ENCODE measurements around the gene ABI3.

The ABI3 gene

DNA sequence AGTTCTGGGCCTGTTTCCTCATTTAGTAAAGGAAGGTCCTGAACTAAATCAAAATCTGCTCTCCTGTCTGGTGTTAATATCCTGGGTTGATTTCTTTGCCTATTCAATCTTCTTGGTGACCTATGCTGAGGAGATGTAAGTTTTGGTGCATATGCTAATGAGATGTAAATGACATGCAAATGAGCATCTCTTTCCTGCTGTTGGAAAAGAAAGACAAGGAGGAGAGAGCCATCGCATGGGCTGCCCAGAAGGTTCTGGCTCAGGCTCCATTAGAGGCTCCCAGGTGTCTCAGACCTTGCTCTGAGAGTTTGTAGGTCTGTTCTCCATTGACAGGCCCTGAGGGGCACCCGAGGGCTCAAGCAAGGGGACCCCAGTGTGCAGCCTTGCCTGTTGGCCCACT is 3.3 kb downstream of the ABI3 start:
- DNase-seq (ENCODE audit: low read depth) = no peak
- no peak overlapping the region for H3K4me3 ChIP-seq (replicated peaks; ENCODE audit: low read depth, low read length)
- TF ChIP-seq, protein P1, sequence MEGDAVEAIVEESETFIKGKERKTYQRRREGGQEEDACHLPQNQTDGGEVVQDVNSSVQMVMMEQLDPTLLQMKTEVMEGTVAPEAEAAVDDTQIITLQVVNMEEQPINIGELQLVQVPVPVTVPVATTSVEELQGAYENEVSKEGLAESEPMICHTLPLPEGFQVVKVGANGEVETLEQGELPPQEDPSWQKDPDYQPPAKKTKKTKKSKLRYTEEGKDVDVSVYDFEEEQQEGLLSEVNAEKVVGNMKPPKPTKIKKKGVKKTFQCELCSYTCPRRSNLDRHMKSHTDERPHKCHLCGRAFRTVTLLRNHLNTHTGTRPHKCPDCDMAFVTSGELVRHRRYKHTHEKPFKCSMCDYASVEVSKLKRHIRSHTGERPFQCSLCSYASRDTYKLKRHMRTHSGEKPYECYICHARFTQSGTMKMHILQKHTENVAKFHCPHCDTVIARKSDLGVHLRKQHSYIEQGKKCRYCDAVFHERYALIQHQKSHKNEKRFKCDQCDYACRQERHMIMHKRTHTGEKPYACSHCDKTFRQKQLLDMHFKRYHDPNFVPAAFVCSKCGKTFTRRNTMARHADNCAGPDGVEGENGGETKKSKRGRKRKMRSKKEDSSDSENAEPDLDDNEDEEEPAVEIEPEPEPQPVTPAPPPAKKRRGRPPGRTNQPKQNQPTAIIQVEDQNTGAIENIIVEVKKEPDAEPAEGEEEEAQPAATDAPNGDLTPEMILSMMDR (IDR thresholded peaks at IDR 0.05; ENCODE audit: low read length, missing control alignments) = no peak

GRCh38 chr17:49214676-49215360 is 4.3 kb downstream of the ABI3 start:
- TF ChIP-seq, protein P1 (IDR thresholded peaks at IDR 0.05; ENCODE audit: low read length, missing control alignments) = no peak
- no peak overlapping the region for H3K4me3 ChIP-seq (replicated peaks; ENCODE audit: low read depth, low read length)
- DNase-seq (ENCODE audit: low read depth) = no peak

DNA sequence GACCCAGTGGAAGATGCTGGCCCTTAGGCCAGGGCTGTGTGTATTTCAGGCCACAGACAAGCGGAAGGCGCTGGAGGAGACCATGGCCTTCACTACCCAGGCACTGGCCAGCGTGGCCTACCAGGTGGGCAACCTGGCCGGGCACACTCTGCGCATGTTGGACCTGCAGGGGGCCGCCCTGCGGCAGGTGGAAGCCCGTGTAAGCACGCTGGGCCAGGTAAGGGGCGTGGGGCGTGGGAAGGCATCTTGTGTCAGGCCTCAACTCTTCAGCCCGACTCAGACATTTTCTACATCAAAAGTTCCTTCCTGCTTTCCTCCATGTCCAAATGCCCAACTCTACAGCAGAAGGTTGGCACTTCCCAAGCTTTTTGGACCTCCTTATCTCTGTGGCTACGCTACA is 6.0 kb downstream of the ABI3 start:
- H3K4me3 ChIP-seq (replicated peaks; ENCODE audit: low read depth, low read length) = no peak overlapping the region
- DNase-seq (ENCODE audit: low read depth) = no peak
- TF ChIP-seq, protein P1 (IDR thresholded peaks at IDR 0.05; ENCODE audit: low read length, missing control alignments) = no peak

GRCh38 chr17:49216953-49217650 is 6.6 kb downstream of the ABI3 start:
- TF ChIP-seq, protein P1 (IDR thresholded peaks at IDR 0.05; ENCODE audit: low read length, missing control alignments) = no peak
- H3K4me3 ChIP-seq (replicated peaks; ENCODE audit: low read depth, low read length) = no peak overlapping the region
- no peak for DNase-seq (ENCODE audit: low read depth)

DNA sequence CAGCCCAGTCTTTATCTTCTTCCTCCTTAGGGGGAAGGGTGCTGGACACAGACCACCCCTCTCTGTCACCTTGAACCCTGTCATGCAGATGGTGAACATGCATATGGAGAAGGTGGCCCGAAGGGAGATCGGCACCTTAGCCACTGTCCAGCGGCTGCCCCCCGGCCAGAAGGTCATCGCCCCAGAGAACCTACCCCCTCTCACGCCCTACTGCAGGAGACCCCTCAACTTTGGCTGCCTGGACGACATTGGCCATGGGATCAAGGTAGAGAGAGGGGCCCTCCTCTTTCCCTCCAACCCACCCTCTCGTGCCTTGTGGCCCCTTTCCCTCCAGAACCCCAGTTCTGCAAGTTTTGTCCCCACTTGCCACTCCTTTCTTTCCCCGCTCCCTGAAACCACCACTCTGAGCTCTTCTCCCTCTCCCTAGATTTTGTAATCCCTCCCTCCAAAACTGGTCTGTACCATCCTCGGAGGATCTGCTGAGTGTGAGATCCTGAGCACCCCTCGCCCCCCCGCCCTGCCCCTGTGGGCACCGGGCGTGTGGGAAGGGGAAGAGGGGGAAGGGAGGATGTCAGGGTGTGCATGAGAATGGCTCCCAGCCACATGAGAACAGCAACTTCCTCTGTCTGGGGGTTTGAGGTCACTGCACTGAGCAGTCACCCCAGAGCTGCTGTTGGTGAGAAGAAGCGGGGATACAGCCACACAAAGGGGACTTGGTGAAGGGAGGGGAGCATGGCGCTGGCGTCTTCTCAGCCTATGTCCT is 7.3 kb downstream of the ABI3 start:
- TF ChIP-seq, protein P1 (IDR thresholded peaks at IDR 0.05; ENCODE audit: low read length, missing control alignments) = no peak
- DNase-seq (ENCODE audit: low read depth) = no peak
- H3K4me3 ChIP-seq (replicated peaks; ENCODE audit: low read depth, low read length) = no peak overlapping the region

- H3K4me3 ChIP-seq (replicated peaks; ENCODE audit: low read depth, low read length) = no peak overlapping the region
- DNase-seq (ENCODE audit: low read depth) = no peak
- TF ChIP-seq, protein P1 (IDR thresholded peaks at IDR 0.05; ENCODE audit: low read length, missing control alignments) = peak; percentile 8
Measured at GRCh38 chr17:49218941-49219913, 8.7 kb downstream of the ABI3 start.
